Prostate gland (tissue), 2 donors: ENCODE data around the gene NPC1. TPM values are rescaled to one million over a fixed set of nuclear protein-coding genes. Genes with fewer than 3 reads are reported as not detected.

ENCODE experiments used
- DNase-seq: peaks from one replicate; pipeline ENCODE4 v3.0.0-alpha.2; 2019; ENCODE audit warnings: low spot score
- H3K27ac ChIP-seq, 2 donors: fragments of 200-600 bp; sonication (generic); 2 replicates each; pipeline ENCODE4 v1.5.1; 2017 to 2019
- H3K27me3 ChIP-seq: fragments of 200-600 bp; sonication (generic); replicated peaks from 2 replicates; pipeline ENCODE4 v1.5.1; 2019; ENCODE audit not compliant: insufficient read depth
- H3K36me3 ChIP-seq, 2 donors: fragments of 200-600 bp; sonication (generic); 1 replicate in 1 of 2; 2 replicates in 1 of 2; pipeline versions ENCODE4 v1.5.1 to v1.8.1; 2017 to 2019
- H3K4me1 ChIP-seq: fragments of 200-600 bp; sonication (generic); replicated peaks from 2 replicates; pipeline ENCODE4 v1.5.1; 2019
- H3K4me3 ChIP-seq, 2 donors: fragments of 200-600 bp; sonication (generic); 2 replicates each; pipeline ENCODE4 v1.5.1; 2017 to 2019
- H3K9me3 ChIP-seq: fragments of 200-600 bp; sonication (generic); 2 replicates; pipeline ENCODE4 v1.5.1; 2017
- POLR2A ChIP-seq: fragments of 450-650 bp; IDR thresholded peaks from one replicate; pipeline ENCODE4 v1.6.1; 2016; ENCODE audit warnings: antibody characterized with exemption, mild to moderate bottlenecking
- POLR2AphosphoS5 ChIP-seq: sonication (generic); formaldehyde crosslinking; IDR thresholded peaks from one replicate; pipeline ENCODE4 v1.6.1; 2017; ENCODE audit warnings: antibody characterized with exemption
- WGBS: methylation state at CpG from one replicate; pipeline ENCODE4 v1.1.5; 2018; 5-methylcytosine and 5-hydroxymethylcytosine counted together
- intact Hi-C: fragments of 100-400 bp; cut with DNase I; formaldehyde crosslinking; loops from one replicate; pipeline ENCODE4 v1.14.2; 2022
- total RNA-seq, 2 donors: library from RNA; depleted of rRNA; stranded (reverse); fragments of >200 nt; gene quantifications; one replicate each; pipeline ENCODE4 v1.1.0, GENCODE V29; 2016
- TF ChIP-seq, protein P1 (sequence below), 4 experiments: fragments of 200-600 bp in 2 of 4; fragments of 450-650 bp in 2 of 4; sonication (generic) in 2 of 4; IDR thresholded peaks; 1 replicate in 3 of 4; 2 replicates in 1 of 4; pipeline ENCODE4 v1.5.1; 2016 to 2019; ENCODE audit warnings: antibody characterized with exemption in 4 of 4, mild to moderate bottlenecking in 2 of 4, moderate library complexity in 2 of 4

NPC1 gene
- total RNA-seq, 2 donors from 2014 or later, result 32.0 to 63.5 TPM

- intact Hi-C loops, result loop anchor here (10.0 kb wide), 1 partner anchor 450 kb away; the partner anchor contains the start of gene CABLES1
- 87% methylated on average over 13 of the region's 13 CpGs for whole genome bisulfite sequencing
- no peak for DNase-seq
- no peaks in the 10 kb centered on the region for H3K36me3 ChIP-seq
- TF ChIP-seq POLR2AphosphoS5 (no peak), POLR2A (no peak)
- TF ChIP-seq, protein P1, sequence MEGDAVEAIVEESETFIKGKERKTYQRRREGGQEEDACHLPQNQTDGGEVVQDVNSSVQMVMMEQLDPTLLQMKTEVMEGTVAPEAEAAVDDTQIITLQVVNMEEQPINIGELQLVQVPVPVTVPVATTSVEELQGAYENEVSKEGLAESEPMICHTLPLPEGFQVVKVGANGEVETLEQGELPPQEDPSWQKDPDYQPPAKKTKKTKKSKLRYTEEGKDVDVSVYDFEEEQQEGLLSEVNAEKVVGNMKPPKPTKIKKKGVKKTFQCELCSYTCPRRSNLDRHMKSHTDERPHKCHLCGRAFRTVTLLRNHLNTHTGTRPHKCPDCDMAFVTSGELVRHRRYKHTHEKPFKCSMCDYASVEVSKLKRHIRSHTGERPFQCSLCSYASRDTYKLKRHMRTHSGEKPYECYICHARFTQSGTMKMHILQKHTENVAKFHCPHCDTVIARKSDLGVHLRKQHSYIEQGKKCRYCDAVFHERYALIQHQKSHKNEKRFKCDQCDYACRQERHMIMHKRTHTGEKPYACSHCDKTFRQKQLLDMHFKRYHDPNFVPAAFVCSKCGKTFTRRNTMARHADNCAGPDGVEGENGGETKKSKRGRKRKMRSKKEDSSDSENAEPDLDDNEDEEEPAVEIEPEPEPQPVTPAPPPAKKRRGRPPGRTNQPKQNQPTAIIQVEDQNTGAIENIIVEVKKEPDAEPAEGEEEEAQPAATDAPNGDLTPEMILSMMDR (IDR thresholded peaks at IDR 0.05), result no peak
- no peaks in the 10 kb centered on the region for H3K4me1 ChIP-seq
- no peaks in the 10 kb centered on the region for H3K9me3 ChIP-seq
- no peaks in the 10 kb centered on the region for H3K27me3 ChIP-seq
- H3K4me3 ChIP-seq, result no peak overlapping the region
- H3K27ac ChIP-seq, result peak overlapping the region in 1 of 2 donors; percentile 100
Measured at GRCh38 chr18:23584019-23584983, 2.0 kb downstream of the NPC1 start.

GRCh38 chr18:23583071-23583865 is 3.0 kb downstream of the NPC1 start:
- DNase-seq, result no peak
- no peaks in the 10 kb centered on the region for H3K9me3 ChIP-seq
- no peaks in the 10 kb centered on the region for H3K4me1 ChIP-seq
- no peak overlapping the region for H3K4me3 ChIP-seq
- H3K27ac ChIP-seq, result no peak overlapping the region
- no peaks in the 10 kb centered on the region for H3K36me3 ChIP-seq
- intact Hi-C loops, result loop anchor here (10.0 kb wide), 1 partner anchor 448 kb away; the partner anchor contains the start of gene CABLES1
- TF ChIP-seq POLR2A, result no peak
- TF ChIP-seq, protein P1 (IDR thresholded peaks at IDR 0.05), result no peak
- TF ChIP-seq POLR2AphosphoS5, result no peak
- H3K27me3 ChIP-seq, result no peaks in the 10 kb centered on the region
- WGBS, result 74% methylated on average over 5 of the region's 5 CpGs

- H3K4me1 ChIP-seq, result no peaks in the 10 kb centered on the region
- H3K27me3 ChIP-seq, result no peaks in the 10 kb centered on the region
- WGBS, result 74% methylated on average over 6 of the region's 6 CpGs
- intact Hi-C loops, result loop anchor here (10.0 kb wide), 1 partner anchor 446 kb away; the partner anchor contains the start of gene CABLES1
- H3K4me3 ChIP-seq, result no peak overlapping the region
- TF ChIP-seq POLR2AphosphoS5, result no peak
- TF ChIP-seq POLR2A, result no peak
- TF ChIP-seq, protein P1 (IDR thresholded peaks at IDR 0.05), result no peak
- no peak overlapping the region for H3K27ac ChIP-seq
- no peaks in the 10 kb centered on the region for H3K36me3 ChIP-seq
- H3K9me3 ChIP-seq, result no peaks in the 10 kb centered on the region
- no peak for DNase-seq
Measured at GRCh38 chr18:23580677-23581367, 5.5 kb downstream of the NPC1 start.

GRCh38 chr18:23578891-23579653 is 7.2 kb downstream of the NPC1 start:
- DNase-seq, result no peak
- TF ChIP-seq POLR2AphosphoS5 (no peak), POLR2A (no peak)
- TF ChIP-seq, protein P1 (IDR thresholded peaks at IDR 0.05), result no peak
- no peaks in the 10 kb centered on the region for H3K27me3 ChIP-seq
- H3K9me3 ChIP-seq, result no peaks in the 10 kb centered on the region
- H3K27ac ChIP-seq, result no peak overlapping the region
- H3K4me1 ChIP-seq, result no peaks in the 10 kb centered on the region
- H3K4me3 ChIP-seq, result no peak overlapping the region
- WGBS, result 84% methylated on average over 8 of the region's 8 CpGs
- intact Hi-C loops, result no loop called here
- no peaks in the 10 kb centered on the region for H3K36me3 ChIP-seq
